ENCODE measurements around the gene ALG1L2. TPM values are rescaled to one million over a fixed set of nuclear protein-coding genes. Genes with fewer than 3 reads are reported as not detected.
A peak's percentile ranks its signal among the peaks of the same experiment; 100 is the strongest.
"Not testable (repeated sequence)": the region's sequence is repeated elsewhere in the genome, so short reads cannot be mapped to it uniquely, and the experiment has no call there.

The ALG1L2 gene
- total and polyA plus RNA-seq, 7 donors = 0.20 TPM; not detected in 6

GRCh38 chr3:130085881-130086280 is 4.2 kb downstream of the ALG1L2 start:
- H3K9me3 ChIP-seq = no peaks in the 10 kb centered on the region
- DNase-seq = peak; percentile 50
- intact Hi-C loops (cut with DNase I) = no loop called here
- no peaks in the 10 kb centered on the region for H3K27me3 ChIP-seq
- WGBS, 2 donors = 48 to 50% methylated on average over 6 of the region's 6 CpGs
- no peak overlapping the region for H3K27ac ChIP-seq
- H3K36me3 ChIP-seq = no peaks in the 10 kb centered on the region
- TF ChIP-seq POLR2A (IDR thresholded peaks at IDR 0.05) (no peak), CTCF (IDR thresholded peaks at IDR 0.05) (no peak), EP300 (IDR thresholded peaks at IDR 0.05) (no peak), POLR2AphosphoS5 (IDR thresholded peaks at IDR 0.05) (no peak)
- no peak overlapping the region for H3K4me3 ChIP-seq
- H3K4me1 ChIP-seq = no peaks in the 10 kb centered on the region

GRCh38 chr3:130086628-130087027 is 5.0 kb downstream of the ALG1L2 start:
- intact Hi-C loops (cut with DNase I); H3K27ac ChIP-seq: not testable (repeated sequence)
- 57 to 80% methylated on average over 2 of the region's 2 CpGs for WGBS, 2 donors

GRCh38 chr3:130088061-130088460 is 6.4 kb downstream of the ALG1L2 start:
- no peak for TF ChIP-seq POLR2A (IDR thresholded peaks at IDR 0.05)
- no peak for TF ChIP-seq CTCF (IDR thresholded peaks at IDR 0.05)
- no peak for TF ChIP-seq EP300 (IDR thresholded peaks at IDR 0.05)
- no peak for TF ChIP-seq POLR2AphosphoS5 (IDR thresholded peaks at IDR 0.05)
- WGBS, 2 donors = 64 to 67% methylated on average over 4 of the region's 4 CpGs
- H3K36me3 ChIP-seq = no peaks in the 10 kb centered on the region
- H3K27me3 ChIP-seq = no peaks in the 10 kb centered on the region
- peak; percentile 7 for DNase-seq
- H3K27ac ChIP-seq = no peak overlapping the region
- no peak overlapping the region for H3K4me3 ChIP-seq
- no peaks in the 10 kb centered on the region for H3K4me1 ChIP-seq
- intact Hi-C loops (cut with DNase I) = no loop called here
- H3K9me3 ChIP-seq = no peaks in the 10 kb centered on the region

More at GRCh38 chr3:130086628-130087027, 5.0 kb downstream of the ALG1L2 start:
- DNase-seq = peak; percentile 14
- not testable (repeated sequence) for H3K27me3 ChIP-seq, H3K36me3 ChIP-seq, H3K4me1 ChIP-seq, H3K4me3 ChIP-seq, H3K9me3 ChIP-seq

GRCh38 chr3:130090681-130091080 is 9.1 kb downstream of the ALG1L2 start:
- not testable (repeated sequence) for H3K4me1 ChIP-seq, H3K9me3 ChIP-seq, H3K27me3 ChIP-seq, DNase-seq, H3K27ac ChIP-seq, H3K36me3 ChIP-seq, H3K4me3 ChIP-seq
- intact Hi-C loops (cut with DNase I) = loop anchor here (10.0 kb wide), 1 partner anchor 146 kb away; no protein-coding TSS in a partner anchor
- 82 to 83% methylated on average over 3 of the region's 3 CpGs for WGBS, 2 donors

GRCh38 chr3:130091958-130092357 is 10.3 kb downstream of the ALG1L2 start:
- WGBS, 2 donors = 98% methylated on average over 14 of the region's 14 CpGs
- intact Hi-C loops (cut with DNase I) = loop anchor here (10.0 kb wide), 1 partner anchor 147 kb away; no protein-coding TSS in a partner anchor
- peaks cover 2 to 10% (median 7%) of the 10 kb centered on the region in 3 donors for H3K27me3 ChIP-seq
- H3K4me1 ChIP-seq = no peaks in the 10 kb centered on the region
- TF ChIP-seq CTCF (IDR thresholded peaks at IDR 0.05) (no peak), POLR2A (IDR thresholded peaks at IDR 0.05) (no peak), POLR2AphosphoS5 (IDR thresholded peaks at IDR 0.05) (no peak), EP300 (IDR thresholded peaks at IDR 0.05) (no peak)
- H3K27ac ChIP-seq = no peak overlapping the region
- DNase-seq = no peak
- no peak overlapping the region for H3K4me3 ChIP-seq
- H3K9me3 ChIP-seq = no peaks in the 10 kb centered on the region
- H3K36me3 ChIP-seq = no peaks in the 10 kb centered on the region

GRCh38 chr3:130093741-130094391 is 12.2 kb downstream of the ALG1L2 start:
- Histone ChIP-seq H3K4me1 (no peaks in the 10 kb centered on the region), H3K27me3 (peaks cover 2 to 12% (median 7%) of the 10 kb centered on the region in 3 donors), H3K27ac (no peak overlapping the region), H3K4me3 (no peak overlapping the region), H3K36me3 (no peaks in the 10 kb centered on the region), H3K9me3 (no peaks in the 10 kb centered on the region)
- 28 to 45% methylated on average over 16 of the region's 16 CpGs for WGBS, 2 donors
- DNase-seq = no peak
- TF ChIP-seq EP300 (IDR thresholded peaks at IDR 0.05) = no peak
- no peak for TF ChIP-seq CTCF (IDR thresholded peaks at IDR 0.05)
- intact Hi-C loops (cut with DNase I) = loop anchor here (10.0 kb wide), 1 partner anchor 149 kb away; no protein-coding TSS in a partner anchor

- H3K4me3 ChIP-seq, H3K36me3 ChIP-seq, DNase-seq, H3K27ac ChIP-seq, H3K4me1 ChIP-seq, H3K9me3 ChIP-seq: not testable (repeated sequence)
- 14 to 40% methylated on average over 11 of the region's 11 CpGs for WGBS, 2 donors
- intact Hi-C loops (cut with DNase I) = loop anchor here (10.0 kb wide), 1 partner anchor 150 kb away; no protein-coding TSS in a partner anchor
- peaks cover 2 to 12% (median 7%) of the 10 kb centered on the region in 3 donors for H3K27me3 ChIP-seq
Measured at GRCh38 chr3:130094491-130094941, 12.9 kb downstream of the ALG1L2 start.

GRCh38 chr3:130095858-130096257 is 14.2 kb downstream of the ALG1L2 start:
- DNase-seq = peak; percentile 60
- intact Hi-C loops (cut with DNase I) = loop anchor here (10.0 kb wide), 1 partner anchor 151 kb away; no protein-coding TSS in a partner anchor
- not testable (repeated sequence) for H3K36me3 ChIP-seq, H3K9me3 ChIP-seq, H3K4me1 ChIP-seq, H3K27ac ChIP-seq, H3K4me3 ChIP-seq
- H3K27me3 ChIP-seq = peaks cover 2 to 12% (median 7%) of the 10 kb centered on the region in 3 donors
- whole genome bisulfite sequencing, 2 donors = 52 to 56% methylated on average over 11 of the region's 11 CpGs

Measured in sigmoid colon (tissue), 7 donors.